GM19043 (cell line): ENCODE results near the gene CLSTN2.
A peak's percentile ranks its signal among the peaks of the same experiment; 100 is the strongest.

Source experiments
- ATAC-seq: cut with Tn5 transposase; IDR thresholded peaks from one replicate; pipeline ENCODE4 v1.9.1; 2021; ENCODE audit warnings: low read depth; ENCODE audit not compliant: unreplicated experiment

Gene CLSTN2

GRCh38 chr3:140089403-140090072, 154.6 kb downstream of the CLSTN2 start:
- ATAC-seq = no peak

- ATAC-seq = no peak
These were observed 156.2 kb downstream of the CLSTN2 start for GRCh38 chr3:140091143-140091542.

GRCh38 chr3:140092848-140093536, 158.0 kb downstream of the CLSTN2 start:
- ATAC-seq = no peak

GRCh38 chr3:140093742-140094141, 158.8 kb downstream of the CLSTN2 start:
- ATAC-seq = no peak

GRCh38 chr3:140094487-140094886, 159.5 kb downstream of the CLSTN2 start:
- ATAC-seq = no peak

GRCh38 chr3:140096037-140096436, 161.1 kb downstream of the CLSTN2 start:
- no peak for ATAC-seq

- no peak for ATAC-seq
These were observed 163.1 kb downstream of the CLSTN2 start for GRCh38 chr3:140097874-140098635.

GRCh38 chr3:140100479-140100878, 165.5 kb downstream of the CLSTN2 start:
- no peak for ATAC-seq

GRCh38 chr3:140103166-140103565, 168.2 kb downstream of the CLSTN2 start:
- ATAC-seq = no peak

GRCh38 chr3:140103986-140104645, 169.1 kb downstream of the CLSTN2 start:
- no peak for ATAC-seq

GRCh38 chr3:140113996-140114788, 179.2 kb downstream of the CLSTN2 start:
- no peak for ATAC-seq

GRCh38 chr3:140114789-140115080, 179.8 kb downstream of the CLSTN2 start:
- no peak for ATAC-seq

- ATAC-seq = no peak
These were observed 182.1 kb downstream of the CLSTN2 start for GRCh38 chr3:140117096-140117526.

- no peak for ATAC-seq
These were observed 187.2 kb downstream of the CLSTN2 start for GRCh38 chr3:140122183-140122582.

- peak; percentile 24 for ATAC-seq
These were observed 193.2 kb downstream of the CLSTN2 start for GRCh38 chr3:140128217-140128616.

GRCh38 chr3:140128631-140129030, 193.6 kb downstream of the CLSTN2 start:
- ATAC-seq = peak; percentile 49

- ATAC-seq = no peak
These were observed 194.8 kb downstream of the CLSTN2 start for GRCh38 chr3:140129768-140130284.

- no peak for ATAC-seq
These were observed 196.9 kb downstream of the CLSTN2 start for GRCh38 chr3:140131895-140132294.

GRCh38 chr3:140134231-140134965, 199.4 kb downstream of the CLSTN2 start:
- ATAC-seq = no peak
